GM23338 (cell line): ENCODE data around the gene COL8A2. TPM values are rescaled to one million over a fixed set of nuclear protein-coding genes. Genes with fewer than 3 reads are reported as not detected.

Source experiments
- ATAC-seq: fragments of 200-7000 bp; cut with Tn5 transposase; 3 replicates; pipeline ENCODE4 v1.9.1; 2020
- DNase-seq: peaks from one replicate; pipeline ENCODE4 v3.0.0-alpha.2; 2015; ENCODE audit warnings: low spot score
- H2AFZ ChIP-seq: fragments of 200-600 bp; sonication (generic); 2 replicates; pipeline ENCODE4 v1.8.0; 2016; ENCODE audit warnings: antibody characterized with exemption, mild to moderate bottlenecking, moderate library complexity
- H3F3A ChIP-seq: fragments of 200-600 bp; sonication (generic); replicated peaks from 2 replicates; pipeline ENCODE4 v1.8.0; 2017; ENCODE audit warnings: antibody characterized with exemption, mixed run types, low read depth
- H3K27ac ChIP-seq: fragments of 200-600 bp; sonication (generic); 2 replicates; pipeline ENCODE4 v1.6.1; 2016; ENCODE audit warnings: low read depth
- H3K27me3 ChIP-seq: fragments of 200-600 bp; sonication (generic); 2 replicates; pipeline ENCODE4 v1.8.0; 2016; ENCODE audit warnings: mild to moderate bottlenecking, mixed run types, moderate library complexity; ENCODE audit not compliant: insufficient read depth
- H3K36me3 ChIP-seq: fragments of 200-600 bp; sonication (generic); 2 replicates; pipeline ENCODE4 v1.8.0; 2016; ENCODE audit warnings: mild to moderate bottlenecking; ENCODE audit not compliant: insufficient read depth
- H3K4me1 ChIP-seq: fragments of 200-600 bp; sonication (generic); 2 replicates; pipeline ENCODE4 v1.8.0; 2016; ENCODE audit warnings: mild to moderate bottlenecking, moderate library complexity; ENCODE audit not compliant: insufficient read depth
- H3K4me2 ChIP-seq: fragments of 200-600 bp; sonication (generic); 2 replicates; pipeline ENCODE4 v1.7.1; 2017; ENCODE audit warnings: mixed run types
- H3K4me3 ChIP-seq: fragments of 200-600 bp; sonication (generic); 2 replicates; pipeline ENCODE4 v1.6.1; 2016; ENCODE audit warnings: mixed run types
- H3K79me2 ChIP-seq: fragments of 200-600 bp; sonication (generic); replicated peaks from 2 replicates; pipeline ENCODE4 v1.8.0; 2017; ENCODE audit warnings: mild to moderate bottlenecking; ENCODE audit not compliant: insufficient read depth
- H3K9me2 ChIP-seq: fragments of 200-600 bp; sonication (generic); 2 replicates; pipeline ENCODE4 v1.8.0; 2017; ENCODE audit not compliant: insufficient read depth
- H4K20me1 ChIP-seq: fragments of 200-600 bp; sonication (generic); replicated peaks from 2 replicates; pipeline ENCODE4 v1.8.0; 2017; ENCODE audit warnings: mild to moderate bottlenecking; ENCODE audit not compliant: insufficient read depth
- H3K27ac Mint-ChIP-seq: 2 replicates; pipeline ENCODE4 v1.8.0; 2020; ENCODE audit warnings: inconsistent platforms, mild to moderate bottlenecking, moderate library complexity, mixed read lengths
- H3K27me3 Mint-ChIP-seq: 3 replicates; pipeline ENCODE4 v1.8.0; 2022; ENCODE audit warnings: low read depth, mild to moderate bottlenecking, moderate library complexity, mixed read lengths, inconsistent platforms; ENCODE audit not compliant: insufficient read depth, poor library complexity
- H3K36me3 Mint-ChIP-seq: 3 replicates; pipeline ENCODE4 v1.8.0; 2021; ENCODE audit warnings: low read depth, mild to moderate bottlenecking, inconsistent platforms, moderate library complexity, mixed read lengths
- H3K4me1 Mint-ChIP-seq: 3 replicates; pipeline ENCODE4 v1.8.0; 2020; ENCODE audit warnings: mild to moderate bottlenecking, inconsistent platforms, mixed read lengths
- H3K4me3 Mint-ChIP-seq: 3 replicates; pipeline ENCODE4 v1.8.0; 2021; ENCODE audit warnings: moderate library complexity, mild to moderate bottlenecking, inconsistent platforms, mixed read lengths
- H3K9me3 Mint-ChIP-seq: 3 replicates; pipeline ENCODE4 v1.8.0; 2020; ENCODE audit warnings: moderate library complexity, mild to moderate bottlenecking, inconsistent platforms, mixed read lengths
- CREB1 ChIP-seq: fragments of 250-450 bp; sonication (Bioruptor Pico); IDR thresholded peaks from 2 replicates; pipeline ENCODE4 v1.5.0; 2020; ENCODE audit warnings: low read depth, mild to moderate bottlenecking, moderate library complexity
- ETS1 ChIP-seq: IDR thresholded peaks from 2 replicates; pipeline ENCODE4 v1.6.1; 2016; ENCODE audit warnings: antibody characterized with exemption
- EZH2 ChIP-seq: fragments of 200-600 bp; sonication (generic); IDR thresholded peaks from one replicate; pipeline ENCODE4 v1.8.0; 2017; ENCODE audit warnings: antibody characterized with exemption, mild to moderate bottlenecking, low read depth; ENCODE audit not compliant: unreplicated experiment
- EZH2phosphoT487 ChIP-seq: fragments of 200-600 bp; sonication (generic); IDR thresholded peaks from one replicate; pipeline ENCODE4 v1.8.1; 2018; ENCODE audit warnings: antibody characterized with exemption; ENCODE audit not compliant: unreplicated experiment
- NANOG ChIP-seq: IDR thresholded peaks from 2 replicates; pipeline ENCODE4 v1.6.1; 2016; ENCODE audit warnings: antibody characterized with exemption, borderline replicate concordance
- POLR2AphosphoS5 ChIP-seq: IDR thresholded peaks from 2 replicates; pipeline ENCODE4 v1.6.1; 2016; ENCODE audit warnings: antibody characterized with exemption, low read depth
- REST ChIP-seq: IDR thresholded peaks from one replicate; pipeline ENCODE4 v1.6.1; 2018; ENCODE audit warnings: antibody characterized with exemption; ENCODE audit not compliant: unreplicated experiment
- ZNF331 ChIP-seq: fragments of 250-450 bp; sonication (Bioruptor Pico); IDR thresholded peaks from 2 replicates; pipeline ENCODE4 v1.5.0; 2020; ENCODE audit warnings: low read depth, mild to moderate bottlenecking, moderate library complexity
- ZNF462 ChIP-seq: fragments of 250-450 bp; sonication (Bioruptor Pico); IDR thresholded peaks from 2 replicates; pipeline ENCODE4 v1.5.0; 2020; ENCODE audit warnings: mild to moderate bottlenecking, moderate library complexity
- polyA plus RNA-seq: library from polyadenylated mRNA; unstranded; fragments of >200 nt; fragmentation: Nextera tagmentation; extraction: Ambion mirVana; gene quantifications from 2 replicates; pipeline ENCODE4 v1.2.1, GENCODE V29; 2016
- total RNA-seq: library from RNA; depleted of rRNA; stranded (reverse); fragments of >200 nt; shearing (Covaris generic); gene quantifications from 2 replicates; pipeline ENCODE4 v1.2.3, GENCODE V29; 2014

COL8A2 gene
- total and polyA plus RNA-seq, 2 experiments from 2014 or later: 0.95 to 4.9 TPM

- TF ChIP-seq ZNF462 (CRISPR knock-in tag): no peak
- TF ChIP-seq CREB1 (CRISPR knock-in tag): no peak
- no peak for TF ChIP-seq ZNF331 (CRISPR knock-in tag)
- no peak for TF ChIP-seq EZH2
- TF ChIP-seq POLR2AphosphoS5: no peak
- TF ChIP-seq NANOG: no peak
- TF ChIP-seq ETS1: no peak
These were observed 31.1 kb downstream of the COL8A2 start (continued) for GRCh38 chr1:36093929-36094328.

- Histone ChIP-seq H3K4me1 (peaks cover 9% of the 10 kb centered on the region), H4K20me1 (peaks cover 3% of the 10 kb centered on the region; the same call in 1 of the 2 replicates), H3K9me2 (no peaks in the 10 kb centered on the region), H3F3A (0 out of 2 replicates have a peak, but pooled peaks cover 16% of the 10 kb centered on the region), H3K36me3 (peaks cover 13% of the 10 kb centered on the region; the same call in 1 of the 2 replicates), H3K79me2 (peaks cover 13% of the 10 kb centered on the region), H2AFZ (no peak overlapping the region), H3K27me3 (no peaks in the 10 kb centered on the region), H3K4me3 (no peak overlapping the region), H3K27ac (no peak overlapping the region), H3K4me2 (no peak overlapping the region)
- Mint-ChIP-seq H3K9me3 (no peaks in the 10 kb centered on the region; the same call in 2 of the 3 replicates), H3K27ac (no peak overlapping the region), H3K4me1 (peaks cover 23% of the 10 kb centered on the region), H3K27me3 (peaks cover 3% of the 10 kb centered on the region), H3K4me3 (no peak overlapping the region), H3K36me3 (peaks cover 31% of the 10 kb centered on the region)
- DNase-seq (no peak), ATAC-seq (no peak)
- no peak for TF ChIP-seq REST
- no peak for TF ChIP-seq ETS1
- TF ChIP-seq EZH2phosphoT487: no peak
These were observed 31.8 kb downstream of the COL8A2 start for GRCh38 chr1:36093226-36093625.
